ENCODE measurements around the gene HOMER1.

GRCh38 chr5:79555418-79555817 is 41.5 kb upstream of the HOMER1 start:
- TF ChIP-seq POLR2AphosphoS5 (IDR thresholded peaks at IDR 0.05): no peak
- TF ChIP-seq EZH2 (IDR thresholded peaks at IDR 0.05; ENCODE audit: borderline replicate concordance, insufficient read depth, low read length, poor library complexity, severe bottlenecking): no peak
- TF ChIP-seq TAF1 (IDR thresholded peaks at IDR 0.05; ENCODE audit: low read depth): no peak
- no peak for TF ChIP-seq CTCF (IDR thresholded peaks at IDR 0.05; ENCODE audit: poor library complexity, severe bottlenecking)
- TF ChIP-seq EP300 (conservative IDR thresholded peaks at IDR 0.05; ENCODE audit: poor library complexity, severe bottlenecking): no peak
- no peak for TF ChIP-seq RAD21 (conservative IDR thresholded peaks at IDR 0.05)

Data from neural cell (in vitro differentiated cells).